HL-60/S4 treated with phorbol 12-myristate 13-acetate at 8.2 ng/mL for 4 days and 3 days (cell line): ENCODE data around the gene CTXN1.
"Not testable (repeated sequence)": the region's sequence is repeated elsewhere in the genome, so short reads cannot be mapped to it uniquely, and the experiment has no call there.

Source experiments
- in situ Hi-C: fragments of 300-500 bp; cut with MboI; formaldehyde crosslinking; loops from 2 replicates; pipeline ENCODE4 v1.15.0; 2022; ENCODE audit warnings: low sequenced_read_pairs

The CTXN1 gene

GRCh38 chr19:7947939-7948338 is 22.0 kb upstream of the CTXN1 start:
- in situ Hi-C loops, result no loop called here

DNA sequence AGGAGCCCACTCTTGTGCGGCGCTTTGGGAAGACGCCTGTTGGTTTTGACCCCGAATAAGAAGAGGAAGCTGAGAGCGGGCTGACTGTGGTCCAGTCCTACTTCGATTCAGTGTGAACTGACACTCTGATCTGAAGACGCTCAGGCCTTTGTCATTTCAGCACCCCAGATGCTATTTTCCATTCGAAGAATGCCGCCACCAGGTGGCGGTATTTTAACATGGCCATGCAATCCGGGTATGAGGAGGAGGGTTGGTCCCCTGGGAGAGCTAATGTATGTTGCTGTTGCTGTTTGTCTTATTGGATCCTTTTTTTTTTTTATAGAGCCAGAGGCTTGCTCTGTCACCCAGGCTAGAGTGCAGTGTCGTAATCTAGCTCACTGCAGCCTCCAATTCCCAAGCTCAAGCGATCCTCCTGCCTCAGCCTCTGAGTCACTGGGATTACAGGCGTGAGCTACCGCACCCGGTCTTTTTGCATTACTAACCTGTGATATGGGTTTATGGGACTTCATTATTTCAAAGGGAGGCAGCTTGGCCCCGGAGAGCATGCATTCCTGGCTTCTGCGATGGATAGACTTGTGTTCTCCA is 18.3 kb upstream of the CTXN1 start:
- in situ Hi-C loops, result no loop called here

GRCh38 chr19:7943444-7944176 is 17.7 kb upstream of the CTXN1 start, which contains the start of gene TIMM44:
TSS of gene TIMM44 (minus strand) at chr19:7943666. CDS start at chr19:7943651, 15 bp downstream.
- in situ Hi-C loops, result no loop called here

DNA sequence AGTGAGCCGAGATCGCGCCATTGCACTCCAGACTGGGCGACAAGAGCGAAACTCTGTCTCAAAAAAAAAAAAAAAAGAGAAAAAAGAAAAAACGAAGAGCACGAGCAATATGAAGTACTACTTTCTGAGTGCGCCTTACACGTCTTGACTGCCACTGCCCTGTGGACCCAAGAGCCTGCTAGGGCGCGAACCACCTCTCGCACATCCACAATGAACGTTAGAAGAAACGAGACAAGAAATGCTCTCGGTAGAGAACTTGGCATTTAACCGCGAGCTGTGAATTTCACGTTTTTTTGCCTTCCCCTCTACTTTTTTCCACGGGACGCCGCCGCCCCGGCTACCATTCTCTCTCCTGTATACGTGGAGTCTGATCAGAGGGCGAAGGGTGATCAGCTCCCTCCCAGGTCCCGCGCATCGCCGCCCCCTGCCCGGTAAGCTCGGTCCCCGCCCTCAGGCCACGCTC is 17.1 kb upstream of the CTXN1 start:
- in situ Hi-C loops, result no loop called here

DNA sequence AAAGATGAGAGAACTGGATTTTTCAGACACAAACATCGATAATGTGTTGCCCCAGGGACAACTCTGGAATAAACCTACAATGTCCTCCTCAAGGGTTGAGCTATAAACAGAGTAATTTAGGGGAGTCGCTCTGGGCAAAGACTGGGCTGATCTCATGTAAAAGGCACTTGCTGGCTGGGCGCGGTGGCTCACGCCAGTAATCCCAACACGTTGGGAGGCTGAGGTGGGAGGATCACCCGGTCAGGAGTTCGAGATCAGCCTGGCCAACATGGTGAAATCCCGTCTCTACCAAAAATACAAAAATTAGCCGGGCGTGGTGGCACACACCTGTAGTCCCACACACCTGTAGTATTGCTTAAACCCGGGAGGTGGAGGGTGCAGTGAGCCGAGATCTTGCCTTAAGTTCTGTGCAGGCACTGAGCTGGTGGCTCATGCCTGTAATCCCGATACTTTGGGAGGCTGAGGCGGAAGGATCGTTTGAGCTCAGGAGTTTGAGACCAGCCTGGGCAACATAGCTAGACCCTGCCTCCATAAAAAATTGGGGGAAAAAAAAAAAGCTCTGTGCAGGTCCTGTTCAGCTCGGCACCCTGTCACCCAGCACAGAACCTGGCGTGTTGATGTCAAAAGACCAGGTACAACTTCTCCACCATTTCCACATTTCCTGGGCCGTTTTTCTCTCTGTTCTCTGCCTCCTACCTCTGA is 16.1 kb upstream of the CTXN1 start:
- in situ Hi-C loops, result no loop called here

- in situ Hi-C loops, result no loop called here
Observed at GRCh38 chr19:7940841-7941240, 14.9 kb upstream of the CTXN1 start.

DNA sequence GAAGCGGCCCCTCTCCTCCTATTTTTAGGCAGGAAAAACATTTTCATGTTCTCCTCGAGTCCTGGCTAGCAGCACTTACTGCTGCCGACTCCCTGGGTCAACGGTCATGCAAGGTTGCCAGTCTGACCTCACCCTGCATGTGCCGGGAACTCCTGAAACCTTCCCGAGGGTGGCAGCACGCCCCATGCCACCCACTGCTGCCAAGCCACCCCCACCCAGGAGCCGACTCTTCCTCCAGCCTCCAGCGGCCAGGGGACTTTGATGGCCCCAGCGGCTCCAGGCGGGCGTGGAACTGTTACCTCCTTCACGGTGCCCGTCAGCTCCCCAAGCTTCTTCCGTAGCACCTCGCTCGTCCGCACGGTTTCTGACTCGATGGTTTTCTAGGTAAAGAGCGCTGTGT is 8.8 kb upstream of the CTXN1 start:
- in situ Hi-C loops, result no loop called here

DNA sequence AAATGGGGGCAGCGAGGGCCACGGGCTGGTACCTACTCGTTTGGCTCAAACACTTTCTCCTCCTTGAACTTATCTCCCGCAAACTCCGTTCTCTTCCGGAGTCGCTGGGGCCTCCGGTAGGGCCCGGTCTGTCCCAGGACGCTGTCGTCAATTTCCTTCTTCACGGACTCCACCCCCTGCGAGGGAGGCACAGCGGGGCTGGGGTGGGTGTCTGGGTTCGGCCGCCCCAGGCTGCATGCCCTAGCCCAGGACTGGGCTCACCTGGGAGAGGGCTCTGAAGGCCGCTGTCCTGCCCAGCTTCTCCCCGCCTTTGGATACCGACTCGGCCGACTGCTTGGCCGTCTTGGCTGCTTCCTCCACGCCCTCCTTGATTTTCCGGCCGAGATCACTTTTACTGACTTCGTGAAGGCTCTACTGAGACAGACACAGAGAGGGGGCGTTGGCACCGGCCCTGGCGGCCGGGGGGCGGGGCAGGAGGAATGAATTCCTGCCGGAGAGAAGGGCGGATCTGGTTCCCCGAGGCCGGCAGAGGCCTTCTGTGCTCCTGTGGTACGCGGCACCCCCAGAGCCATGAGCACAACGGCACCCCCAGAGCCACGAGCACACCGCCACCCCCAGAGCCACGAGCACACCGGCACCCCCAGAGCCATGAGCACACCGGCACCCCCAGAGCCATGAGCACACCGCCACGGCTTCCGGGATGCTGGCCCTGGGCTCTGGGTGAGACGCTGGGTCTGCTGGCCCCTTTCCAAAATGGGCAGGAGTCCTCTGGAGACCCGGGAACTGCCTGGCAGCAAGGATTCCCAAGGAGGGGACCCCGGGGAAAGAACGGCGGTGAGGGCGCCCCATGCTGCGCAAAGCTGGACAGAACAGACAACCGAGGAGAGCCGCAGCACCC is 8.1 kb upstream of the CTXN1 start:
- in situ Hi-C loops, result no loop called here

- in situ Hi-C loops, result no loop called here
Observed at GRCh38 chr19:7933411-7933810, 7.5 kb upstream of the CTXN1 start.

- in situ Hi-C loops, result no loop called here
Observed at GRCh38 chr19:7932930-7933300, 7.0 kb upstream of the CTXN1 start.

GRCh38 chr19:7932276-7932929 is 6.5 kb upstream of the CTXN1 start:
- in situ Hi-C loops, result no loop called here

DNA sequence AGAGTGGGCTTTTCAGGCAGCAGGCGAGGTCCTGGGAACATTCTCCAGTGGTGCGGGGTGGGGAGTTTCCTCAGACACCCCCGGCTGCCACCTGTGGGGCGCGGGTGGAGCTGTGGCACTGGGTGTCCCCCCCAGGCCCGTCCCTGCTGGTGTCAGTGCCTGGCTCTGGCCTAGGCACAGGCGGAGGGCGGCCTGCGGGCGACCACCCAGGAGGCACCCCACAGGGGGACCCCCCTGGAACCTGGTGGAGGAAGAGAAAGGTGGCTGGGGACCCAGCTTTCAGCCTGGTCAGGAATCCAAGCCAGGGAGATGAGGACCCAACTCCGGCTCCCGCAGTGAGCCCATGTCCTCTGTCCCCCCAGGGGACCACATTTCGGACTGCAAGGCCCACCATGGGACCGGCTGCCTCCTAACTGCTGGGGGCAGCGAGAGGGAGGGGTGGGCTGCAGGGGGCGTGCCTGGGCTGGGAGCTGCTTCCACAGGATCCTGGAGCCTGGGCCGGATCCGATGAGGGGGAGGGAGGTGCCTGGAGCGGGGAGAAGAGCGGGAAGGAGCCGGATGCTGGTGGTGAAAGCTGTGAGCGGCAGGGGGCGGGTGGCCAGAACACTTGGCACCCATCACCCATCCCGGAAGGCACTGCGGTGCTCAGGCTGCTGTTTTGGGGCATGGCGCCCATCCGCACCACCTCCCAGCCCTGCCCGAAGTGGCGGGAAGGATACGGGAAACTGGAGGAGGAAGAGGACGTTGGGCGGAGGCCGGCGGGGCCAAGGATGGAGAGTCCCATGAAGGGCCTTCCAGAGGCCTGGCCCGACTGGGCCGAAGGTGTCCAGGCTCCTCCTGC is 5.5 kb upstream of the CTXN1 start:
- in situ Hi-C loops, result no loop called here

DNA sequence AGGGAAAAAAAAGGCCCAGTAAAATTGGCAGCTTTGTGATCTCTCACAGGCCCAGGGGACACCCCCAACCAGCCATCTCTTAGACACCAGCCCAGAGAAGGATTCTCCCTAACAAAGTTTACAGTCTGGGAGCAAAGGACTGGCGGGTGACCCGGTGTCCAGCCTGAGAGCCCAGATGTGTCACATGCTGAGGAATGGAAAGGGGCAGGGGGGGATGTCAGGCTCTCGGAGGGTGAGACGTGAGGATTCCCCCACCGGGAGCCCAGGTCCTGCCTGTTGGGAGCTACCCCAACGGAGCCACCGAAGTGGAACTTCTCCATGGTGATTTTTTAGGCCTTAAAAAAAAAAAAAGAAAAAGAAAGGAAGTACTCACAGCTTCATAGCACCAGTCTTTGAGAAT is 4.8 kb upstream of the CTXN1 start:
- in situ Hi-C loops, result no loop called here

GRCh38 chr19:7930030-7930429 is 4.1 kb upstream of the CTXN1 start:
- in situ Hi-C loops, result not testable (repeated sequence)

- in situ Hi-C loops, result no loop called here
Observed at GRCh38 chr19:7928741-7929701, 3.1 kb upstream of the CTXN1 start.

DNA sequence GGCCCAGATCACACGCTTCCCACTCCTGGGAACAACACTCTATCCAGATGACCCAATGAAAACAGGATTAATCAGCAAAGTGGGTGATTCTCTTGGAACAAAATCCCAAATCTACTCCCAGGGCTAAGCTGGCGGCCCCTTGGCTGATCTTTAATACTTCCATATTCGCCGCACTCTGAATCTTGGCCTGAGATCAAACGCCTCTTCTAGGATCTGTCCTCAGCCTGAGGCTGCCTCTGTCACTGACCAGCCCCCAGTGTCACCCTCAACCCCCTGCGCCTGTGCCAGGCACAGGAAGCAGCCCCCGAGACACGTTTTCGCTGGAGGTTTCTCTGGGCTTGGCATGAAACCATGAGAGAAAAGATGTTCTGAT is 2.4 kb upstream of the CTXN1 start:
- in situ Hi-C loops, result no loop called here

- in situ Hi-C loops, result no loop called here
Observed at GRCh38 chr19:7927605-7928333, 1.8 kb upstream of the CTXN1 start.
